ENCODE measurements around the gene CORO2A. TPM values are rescaled to one million over a fixed set of nuclear protein-coding genes. Genes with fewer than 3 reads are reported as not detected.

Gene CORO2A
- total RNA-seq, 6 experiments from 2014 or later = 0.84 to 2.4 (median 1.1) TPM

- H3K9me3 Mint-ChIP-seq = no peaks in the 10 kb centered on the region
- H3K4me3 Mint-ChIP-seq = no peak overlapping the region
- H3K27me3 Mint-ChIP-seq (ENCODE audit: insufficient read depth) = peaks cover 1% of the 10 kb centered on the region
- no peak overlapping the region for H3K27ac Mint-ChIP-seq
- TF ChIP-seq, protein P1, sequence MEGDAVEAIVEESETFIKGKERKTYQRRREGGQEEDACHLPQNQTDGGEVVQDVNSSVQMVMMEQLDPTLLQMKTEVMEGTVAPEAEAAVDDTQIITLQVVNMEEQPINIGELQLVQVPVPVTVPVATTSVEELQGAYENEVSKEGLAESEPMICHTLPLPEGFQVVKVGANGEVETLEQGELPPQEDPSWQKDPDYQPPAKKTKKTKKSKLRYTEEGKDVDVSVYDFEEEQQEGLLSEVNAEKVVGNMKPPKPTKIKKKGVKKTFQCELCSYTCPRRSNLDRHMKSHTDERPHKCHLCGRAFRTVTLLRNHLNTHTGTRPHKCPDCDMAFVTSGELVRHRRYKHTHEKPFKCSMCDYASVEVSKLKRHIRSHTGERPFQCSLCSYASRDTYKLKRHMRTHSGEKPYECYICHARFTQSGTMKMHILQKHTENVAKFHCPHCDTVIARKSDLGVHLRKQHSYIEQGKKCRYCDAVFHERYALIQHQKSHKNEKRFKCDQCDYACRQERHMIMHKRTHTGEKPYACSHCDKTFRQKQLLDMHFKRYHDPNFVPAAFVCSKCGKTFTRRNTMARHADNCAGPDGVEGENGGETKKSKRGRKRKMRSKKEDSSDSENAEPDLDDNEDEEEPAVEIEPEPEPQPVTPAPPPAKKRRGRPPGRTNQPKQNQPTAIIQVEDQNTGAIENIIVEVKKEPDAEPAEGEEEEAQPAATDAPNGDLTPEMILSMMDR (IDR thresholded peaks at IDR 0.05) = no peak
- DNase-seq = no peak
- peaks cover under 1% of the 10 kb centered on the region; the same call in 1 of the 2 replicates for H3K4me1 Mint-ChIP-seq (ENCODE audit: low read depth)
- no peaks in the 10 kb centered on the region for H3K36me3 Mint-ChIP-seq (ENCODE audit: low read depth)
Observed at GRCh38 chr9:98187926-98188325, 4.5 kb downstream of the CORO2A start.

- no peak for DNase-seq
- H3K27ac Mint-ChIP-seq = no peak overlapping the region
Observed at GRCh38 chr9:98186236-98186635, 6.2 kb downstream of the CORO2A start.

DNA sequence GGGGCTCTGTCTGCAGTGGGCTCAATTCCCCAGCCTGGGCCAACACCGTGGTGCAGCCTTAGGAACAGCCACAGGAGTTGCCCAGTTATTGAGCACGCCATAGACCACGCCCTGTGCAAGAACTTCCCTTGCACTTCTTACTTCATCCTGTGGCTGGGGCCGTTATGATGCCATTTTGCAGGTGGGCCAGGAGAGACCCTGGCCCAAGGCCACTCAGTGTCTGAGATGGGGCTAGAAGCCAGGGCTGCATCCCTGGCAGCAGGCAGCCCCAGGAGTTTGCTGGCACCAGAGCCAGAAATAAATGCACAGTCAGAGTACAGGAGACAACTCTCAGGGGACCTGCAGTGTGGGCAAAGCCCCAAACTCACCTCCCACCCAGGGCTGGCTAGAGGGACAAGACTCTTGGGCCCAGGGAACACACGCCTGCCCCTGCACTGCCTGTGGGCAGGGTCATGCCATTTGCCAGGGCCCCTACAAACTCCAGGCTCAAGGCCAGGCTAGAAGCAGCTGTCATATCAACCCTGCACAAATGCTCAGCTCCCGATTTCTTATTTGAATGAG lies 6.7 kb downstream of the CORO2A start:
- Mint-ChIP-seq H3K27ac (no peak overlapping the region), H3K4me3 (no peak overlapping the region), H3K36me3 (ENCODE audit: low read depth) (no peaks in the 10 kb centered on the region), H3K9me3 (no peaks in the 10 kb centered on the region), H3K4me1 (ENCODE audit: low read depth) (no peaks in the 10 kb centered on the region), H3K27me3 (ENCODE audit: insufficient read depth) (peaks cover 2% of the 10 kb centered on the region)
- DNase-seq = no peak
- TF ChIP-seq, protein P1 (IDR thresholded peaks at IDR 0.05) = no peak

More at GRCh38 chr9:98186236-98186635, 6.2 kb downstream of the CORO2A start:
- H3K9me3 Mint-ChIP-seq = no peaks in the 10 kb centered on the region
- no peaks in the 10 kb centered on the region for H3K4me1 Mint-ChIP-seq (ENCODE audit: low read depth)
- TF ChIP-seq, protein P1 (IDR thresholded peaks at IDR 0.05) = no peak
- no peak overlapping the region for H3K4me3 Mint-ChIP-seq
- peaks cover under 1% of the 10 kb centered on the region for H3K27me3 Mint-ChIP-seq (ENCODE audit: insufficient read depth)
- no peaks in the 10 kb centered on the region for H3K36me3 Mint-ChIP-seq (ENCODE audit: low read depth)

- Mint-ChIP-seq H3K4me1 (ENCODE audit: low read depth) (no peaks in the 10 kb centered on the region), H3K4me3 (no peak overlapping the region), H3K27me3 (ENCODE audit: insufficient read depth) (peaks cover 2% of the 10 kb centered on the region), H3K36me3 (ENCODE audit: low read depth) (no peaks in the 10 kb centered on the region), H3K27ac (peak overlapping the region; percentile 50; the same call in 1 of the 2 replicates), H3K9me3 (no peaks in the 10 kb centered on the region)
- TF ChIP-seq, protein P1 (IDR thresholded peaks at IDR 0.05) = no peak
- DNase-seq = peak; percentile 23
Observed at GRCh38 chr9:98185021-98185567, 7.3 kb downstream of the CORO2A start.

DNA sequence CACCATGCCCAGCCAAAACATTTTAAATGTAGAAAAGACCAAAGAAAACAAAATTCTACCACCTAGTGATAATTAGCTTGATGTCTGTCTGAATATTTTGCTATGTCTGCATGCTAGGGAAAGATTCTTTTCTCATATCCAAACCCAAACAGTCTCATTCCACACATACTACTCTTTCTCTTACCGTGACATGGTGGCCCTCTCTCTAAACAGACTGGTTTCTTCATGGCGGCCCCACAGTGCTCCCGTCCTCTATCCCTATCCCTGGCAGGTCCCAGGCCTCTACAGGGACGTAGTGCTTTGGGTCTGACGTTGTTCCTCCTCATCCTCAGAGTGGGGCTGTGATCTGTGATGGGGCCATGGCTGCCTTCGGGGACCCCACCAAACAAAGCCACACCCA lies 8.1 kb downstream of the CORO2A start:
- no peak for DNase-seq
- H3K4me3 Mint-ChIP-seq = no peak overlapping the region
- no peaks in the 10 kb centered on the region for H3K4me1 Mint-ChIP-seq (ENCODE audit: low read depth)
- H3K27me3 Mint-ChIP-seq (ENCODE audit: insufficient read depth) = peaks cover 2% of the 10 kb centered on the region
- H3K36me3 Mint-ChIP-seq (ENCODE audit: low read depth) = no peaks in the 10 kb centered on the region
- TF ChIP-seq, protein P1 (IDR thresholded peaks at IDR 0.05) = no peak
- no peak overlapping the region for H3K27ac Mint-ChIP-seq
- no peaks in the 10 kb centered on the region for H3K9me3 Mint-ChIP-seq

Measured in HFFc6 (cell line).